ELR (cell line): ENCODE measurements around the gene ASIC4.

Experiments used
- DNase-seq: peaks from one replicate; pipeline ENCODE4 v3.0.0-alpha.2; 2015; ENCODE audit warnings: low read depth

The ASIC4 gene

DNA sequence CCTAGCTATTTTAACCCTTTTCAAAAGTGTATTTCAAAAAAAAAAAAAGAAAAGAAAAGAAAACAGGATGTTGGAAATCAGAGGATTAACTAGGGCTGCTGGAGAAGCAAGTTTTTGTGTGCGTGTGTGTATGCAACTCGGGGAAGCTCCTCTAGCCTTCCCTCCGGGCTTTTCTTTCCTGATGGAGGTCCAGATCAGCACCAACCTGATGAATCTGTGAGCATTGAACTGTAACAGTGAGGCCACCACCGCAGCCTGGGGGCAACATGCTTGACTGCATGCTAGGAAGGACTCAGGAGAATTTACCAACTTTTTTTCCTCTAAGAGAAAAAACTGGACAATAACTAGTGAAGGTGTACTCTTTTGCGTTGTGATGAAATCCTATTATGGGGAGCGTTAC lies 54.8 kb downstream of the ASIC4 start:
- no peak for DNase-seq

DNA sequence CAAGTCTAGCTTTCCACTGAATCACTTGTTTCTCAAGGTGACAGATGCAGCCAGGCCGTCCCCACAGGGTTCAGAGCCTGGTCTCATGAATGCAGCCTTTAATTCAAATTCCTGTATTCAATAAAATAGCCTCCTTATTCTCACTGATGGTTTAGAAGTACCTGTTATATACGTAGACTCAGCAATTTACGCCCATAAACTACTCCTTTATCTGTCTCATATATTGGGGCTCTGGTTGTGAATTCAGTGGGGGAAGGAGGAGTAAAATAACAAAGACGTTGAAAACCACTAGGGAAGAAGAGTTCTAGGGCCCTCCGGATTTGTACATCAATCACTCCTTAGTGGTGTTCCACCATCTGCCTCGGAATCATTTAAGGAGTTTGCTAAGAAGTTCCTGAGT lies 55.4 kb downstream of the ASIC4 start:
- no peak for DNase-seq

DNA sequence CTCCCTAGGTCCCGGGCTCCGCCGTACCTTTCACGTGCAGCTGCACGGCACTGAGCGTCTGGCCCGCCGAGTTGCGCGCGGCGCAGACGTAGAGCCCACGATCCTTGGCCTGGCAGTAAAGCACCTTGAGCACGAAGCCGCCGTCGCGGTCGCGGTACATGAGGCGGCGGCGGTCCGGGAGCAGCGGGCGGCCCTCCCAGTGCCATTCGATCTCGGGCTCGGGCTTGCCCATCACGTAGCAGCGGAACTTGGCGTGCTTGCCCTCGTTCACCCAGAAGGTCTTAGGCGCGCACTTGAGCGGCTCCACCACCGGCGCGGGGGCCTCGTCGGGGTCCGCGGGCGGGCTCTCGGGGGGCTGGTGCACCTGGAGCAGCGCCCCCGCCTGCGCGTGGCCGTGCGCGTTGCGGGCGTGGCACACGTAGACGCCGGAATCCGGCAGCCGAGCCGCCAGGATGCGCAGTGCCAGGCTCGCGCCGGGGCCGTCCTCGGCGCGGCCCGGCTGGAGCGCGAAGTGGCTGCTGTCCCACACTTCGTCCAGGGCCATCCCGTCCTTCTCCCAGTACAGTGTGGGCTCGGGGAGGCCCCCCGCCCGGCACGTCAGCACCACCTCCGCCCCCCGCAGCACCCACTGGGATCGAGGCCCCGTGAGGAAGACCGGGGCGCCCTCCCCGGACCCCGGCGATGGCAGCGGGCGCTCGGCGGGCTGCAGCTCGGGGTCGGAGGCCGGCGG lies 56.1 kb downstream of the ASIC4 start:
- peak; percentile 53 for DNase-seq

DNA sequence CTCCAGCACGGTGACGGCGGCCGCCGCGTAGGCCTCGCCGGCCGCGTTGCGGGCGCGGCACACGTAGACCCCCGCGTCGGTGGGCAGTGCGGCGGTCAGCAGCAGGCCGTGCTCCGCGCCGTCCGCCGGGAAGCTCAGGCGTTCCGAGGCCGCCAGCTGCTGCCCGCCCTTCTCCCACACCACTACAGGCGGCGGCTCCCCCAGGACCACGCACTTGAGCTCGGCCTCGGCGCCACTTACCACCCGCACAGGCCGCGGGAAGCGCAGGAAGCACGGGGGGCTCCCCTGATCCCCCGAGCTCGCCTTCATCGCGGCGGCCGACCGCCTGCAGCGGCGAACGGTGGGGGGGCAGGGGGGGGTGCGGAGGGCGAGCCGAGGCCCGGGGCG lies 56.6 kb downstream of the ASIC4 start:
- DNase-seq: peak; percentile 40

DNA sequence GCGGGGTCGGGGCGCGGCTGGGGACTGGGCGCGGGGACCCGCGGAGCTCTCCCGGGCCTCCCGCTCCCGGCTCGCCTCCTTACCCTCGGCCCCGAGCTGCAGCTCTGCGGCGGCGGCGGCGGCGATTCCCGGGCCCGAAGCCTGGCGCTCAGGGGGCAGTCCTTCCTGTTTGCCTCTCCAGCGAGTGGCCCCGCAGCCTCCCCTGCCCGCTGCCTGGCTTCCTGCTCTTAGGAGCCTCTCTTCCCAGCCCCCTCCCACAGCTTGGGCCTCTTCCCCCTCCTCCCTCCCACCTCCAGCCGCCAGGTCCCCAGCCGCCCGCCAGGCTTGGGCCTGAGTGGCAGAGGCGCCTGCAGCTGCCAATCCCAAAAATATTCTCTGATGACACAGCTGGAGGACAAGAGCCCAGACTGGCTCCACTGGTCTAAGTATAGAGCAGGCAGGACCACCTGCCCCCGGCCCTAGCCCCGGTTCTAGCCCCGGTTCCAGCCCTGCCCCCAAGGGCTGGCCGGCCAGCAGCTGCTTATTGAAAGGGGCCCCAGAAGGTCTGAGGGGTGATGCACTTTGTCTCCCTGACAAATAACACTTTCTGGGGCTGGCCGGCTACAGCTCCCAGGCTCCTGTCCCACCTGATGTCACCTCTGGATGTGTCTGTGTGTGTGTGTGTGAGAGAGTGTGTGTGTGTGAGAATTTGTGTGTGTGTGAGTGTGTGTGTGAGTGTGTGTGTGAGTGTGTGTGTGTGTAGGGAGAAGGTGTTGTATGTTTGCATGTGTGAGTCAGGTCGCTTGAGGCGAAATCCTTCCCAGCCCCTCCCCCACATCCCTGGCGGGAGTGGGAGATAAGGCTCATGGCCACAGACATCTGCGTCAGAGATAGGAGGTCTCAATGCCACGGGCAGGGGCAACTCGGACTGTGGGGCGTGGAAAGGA lies 57.3 kb downstream of the ASIC4 start, which contains the start of gene OBSL1:
TSS of gene OBSL1 (minus strand) at position 229 of the 926 bp plus-strand sequence. CDS start 307 bp downstream, outside the sequence.
- DNase-seq: peak; percentile 69

DNA sequence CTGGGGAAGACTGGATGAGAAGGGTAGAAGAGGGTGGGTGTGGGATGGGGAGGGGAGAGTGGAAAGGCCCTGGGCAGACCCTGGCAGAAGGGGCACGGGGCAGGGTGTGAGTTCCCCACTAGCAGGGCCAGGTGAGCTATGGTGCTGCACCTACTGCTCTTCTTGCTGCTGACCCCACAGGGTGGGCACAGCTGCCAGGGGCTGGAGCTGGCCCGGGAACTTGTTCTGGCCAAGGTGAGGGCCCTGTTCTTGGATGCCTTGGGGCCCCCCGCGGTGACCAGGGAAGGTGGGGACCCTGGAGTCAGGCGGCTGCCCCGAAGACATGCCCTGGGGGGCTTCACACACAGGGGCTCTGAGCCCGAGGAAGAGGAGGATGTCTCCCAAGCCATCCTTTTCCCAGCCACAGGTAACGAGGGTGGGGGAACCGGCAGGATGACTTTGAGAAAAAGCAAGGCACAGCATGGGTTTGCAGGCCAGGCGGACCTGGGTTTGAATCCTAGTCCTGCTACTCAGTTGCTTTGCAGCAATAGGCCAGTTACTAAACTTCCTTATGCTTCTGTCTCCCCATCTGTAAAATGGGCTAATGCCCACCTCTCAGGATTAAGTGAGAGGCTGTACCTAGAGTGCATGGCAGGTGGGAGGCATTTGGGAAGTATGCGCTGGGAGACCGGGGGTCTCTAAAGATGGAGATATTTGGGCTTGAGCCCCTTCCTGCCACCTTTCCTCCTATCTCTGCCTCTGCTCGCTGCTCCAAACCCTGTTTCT lies 58.1 kb downstream of the ASIC4 start, which contains the start of gene INHA:
TSS of gene INHA (plus strand) at position 74 of the 765 bp plus-strand sequence. CDS start at position 139, 65 bp downstream.
- DNase-seq: no peak

DNA sequence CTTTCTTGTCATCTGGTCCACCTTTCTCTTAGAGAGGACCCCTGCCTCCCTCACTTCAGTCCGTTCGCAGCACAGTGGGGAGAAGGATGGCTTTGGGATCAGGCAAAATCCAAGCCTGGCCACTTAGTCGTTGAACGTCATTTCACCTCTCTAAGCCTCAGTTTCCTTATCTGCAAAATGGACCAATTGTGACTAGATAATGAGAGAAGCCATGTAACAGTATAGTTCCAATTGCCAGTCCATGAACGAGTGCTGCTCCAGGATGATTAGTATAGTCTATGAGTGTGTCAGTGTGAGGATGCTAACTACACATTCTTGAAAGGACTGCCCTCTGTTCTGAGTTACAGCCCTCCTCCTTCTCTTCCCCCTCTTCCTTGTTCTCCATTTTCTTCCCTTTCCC lies 58.9 kb downstream of the ASIC4 start:
- no peak for DNase-seq

DNA sequence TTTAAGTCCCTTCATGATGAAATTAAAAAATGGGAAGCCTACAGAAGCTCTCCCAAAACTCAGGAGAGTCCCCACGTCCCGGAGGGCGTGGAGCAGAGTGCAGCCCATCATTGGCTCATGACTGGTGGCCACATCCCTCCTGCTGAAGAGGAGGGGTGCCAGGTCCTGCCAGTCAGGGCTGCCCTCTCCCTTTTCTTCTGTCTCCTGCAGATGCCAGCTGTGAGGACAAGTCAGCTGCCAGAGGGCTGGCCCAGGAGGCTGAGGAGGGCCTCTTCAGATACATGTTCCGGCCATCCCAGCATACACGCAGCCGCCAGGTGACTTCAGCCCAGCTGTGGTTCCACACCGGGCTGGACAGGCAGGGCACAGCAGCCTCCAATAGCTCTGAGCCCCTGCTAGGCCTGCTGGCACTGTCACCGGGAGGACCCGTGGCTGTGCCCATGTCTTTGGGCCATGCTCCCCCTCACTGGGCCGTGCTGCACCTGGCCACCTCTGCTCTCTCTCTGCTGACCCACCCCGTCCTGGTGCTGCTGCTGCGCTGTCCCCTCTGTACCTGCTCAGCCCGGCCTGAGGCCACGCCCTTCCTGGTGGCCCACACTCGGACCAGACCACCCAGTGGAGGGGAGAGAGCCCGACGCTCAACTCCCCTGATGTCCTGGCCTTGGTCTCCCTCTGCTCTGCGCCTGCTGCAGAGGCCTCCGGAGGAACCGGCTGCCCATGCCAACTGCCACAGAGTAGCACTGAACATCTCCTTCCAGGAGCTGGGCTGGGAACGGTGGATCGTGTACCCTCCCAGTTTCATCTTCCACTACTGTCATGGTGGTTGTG lies 60.4 kb downstream of the ASIC4 start:
- no peak for DNase-seq

DNA sequence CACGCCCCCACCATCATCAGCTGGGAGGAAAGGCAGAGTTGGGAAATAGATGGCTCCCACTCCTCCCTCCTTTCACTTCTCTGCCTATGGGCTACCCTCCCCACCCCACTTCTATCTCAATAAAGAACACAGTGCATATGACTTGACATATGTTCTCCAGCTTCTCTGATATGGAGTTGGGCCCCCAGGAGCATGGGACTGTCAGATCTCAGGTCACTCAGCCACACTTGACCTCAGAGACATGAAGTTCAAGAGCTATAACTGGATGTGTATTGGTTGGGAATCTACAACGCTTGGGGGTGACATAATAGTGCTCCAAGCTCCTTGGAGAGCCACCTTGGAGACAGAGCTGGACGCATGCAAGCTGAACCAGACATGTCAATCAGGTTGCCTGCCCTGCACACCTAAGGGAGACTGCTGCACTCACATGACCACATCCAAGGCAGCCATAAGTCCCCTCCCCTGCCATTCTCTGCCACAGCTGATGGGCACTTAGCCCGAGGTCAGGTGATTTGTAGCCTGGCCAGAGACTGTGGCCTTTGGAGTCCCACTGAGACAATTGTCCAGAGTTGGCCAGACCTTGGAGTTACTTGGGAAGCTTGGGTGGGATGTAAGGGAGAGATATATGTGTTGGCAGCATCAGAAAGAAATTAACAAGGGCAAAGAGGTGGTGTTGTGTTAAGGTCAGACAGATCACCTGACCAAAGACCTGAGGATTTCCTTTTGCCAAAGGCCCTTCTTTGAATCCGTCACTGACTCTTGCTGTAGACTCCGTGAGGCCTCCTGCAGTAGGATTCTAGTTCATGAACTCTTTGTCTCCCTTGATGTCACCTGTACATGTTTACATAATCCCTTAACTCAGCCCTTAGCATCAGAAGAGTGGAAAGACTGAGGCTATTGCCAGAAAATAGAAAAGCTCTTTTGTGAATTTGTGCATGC lies 61.6 kb downstream of the ASIC4 start:
- DNase-seq: no peak

DNA sequence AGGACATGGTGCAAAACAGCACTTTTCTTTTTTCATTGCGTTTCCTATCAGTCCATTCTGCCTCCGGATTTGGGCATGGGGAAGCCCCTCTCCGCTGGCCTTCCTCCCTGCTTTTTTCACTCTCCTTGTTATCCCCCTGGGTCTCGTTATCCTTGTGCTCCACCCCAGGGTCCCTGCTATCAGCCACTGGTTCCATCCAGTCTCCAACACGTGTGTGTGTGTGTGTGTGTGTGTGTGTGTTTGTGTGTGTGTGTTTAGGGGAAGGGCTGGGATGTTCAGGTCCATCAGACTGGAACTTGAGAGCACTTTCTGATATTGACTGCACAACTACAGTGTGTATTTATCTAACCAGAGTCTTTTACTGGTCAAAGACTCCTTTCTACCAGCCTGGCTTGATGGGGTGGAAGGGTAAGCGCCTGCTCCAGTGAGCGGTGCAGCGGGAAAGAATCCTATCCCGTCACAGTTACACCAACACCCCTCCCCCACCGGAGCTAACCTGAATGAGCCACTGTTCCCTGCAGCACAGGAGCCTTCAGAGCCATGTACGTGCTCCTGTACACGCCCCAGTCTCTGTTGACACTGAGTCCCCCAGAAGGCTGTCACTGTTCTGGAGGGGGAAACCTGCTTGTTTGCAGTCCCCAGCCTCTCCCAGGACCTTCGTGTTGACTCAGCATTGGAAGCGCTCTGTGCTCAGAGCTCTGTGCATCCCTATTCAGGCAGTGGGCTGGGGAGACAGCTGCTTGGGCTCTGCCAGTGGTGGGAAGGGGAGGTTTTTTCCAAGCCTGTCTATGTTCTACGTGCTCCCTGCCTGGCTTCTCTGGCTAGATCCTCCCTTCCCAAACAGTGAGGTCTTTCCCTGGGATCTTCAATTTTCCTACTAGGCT lies 62.5 kb downstream of the ASIC4 start:
- no peak for DNase-seq

DNA sequence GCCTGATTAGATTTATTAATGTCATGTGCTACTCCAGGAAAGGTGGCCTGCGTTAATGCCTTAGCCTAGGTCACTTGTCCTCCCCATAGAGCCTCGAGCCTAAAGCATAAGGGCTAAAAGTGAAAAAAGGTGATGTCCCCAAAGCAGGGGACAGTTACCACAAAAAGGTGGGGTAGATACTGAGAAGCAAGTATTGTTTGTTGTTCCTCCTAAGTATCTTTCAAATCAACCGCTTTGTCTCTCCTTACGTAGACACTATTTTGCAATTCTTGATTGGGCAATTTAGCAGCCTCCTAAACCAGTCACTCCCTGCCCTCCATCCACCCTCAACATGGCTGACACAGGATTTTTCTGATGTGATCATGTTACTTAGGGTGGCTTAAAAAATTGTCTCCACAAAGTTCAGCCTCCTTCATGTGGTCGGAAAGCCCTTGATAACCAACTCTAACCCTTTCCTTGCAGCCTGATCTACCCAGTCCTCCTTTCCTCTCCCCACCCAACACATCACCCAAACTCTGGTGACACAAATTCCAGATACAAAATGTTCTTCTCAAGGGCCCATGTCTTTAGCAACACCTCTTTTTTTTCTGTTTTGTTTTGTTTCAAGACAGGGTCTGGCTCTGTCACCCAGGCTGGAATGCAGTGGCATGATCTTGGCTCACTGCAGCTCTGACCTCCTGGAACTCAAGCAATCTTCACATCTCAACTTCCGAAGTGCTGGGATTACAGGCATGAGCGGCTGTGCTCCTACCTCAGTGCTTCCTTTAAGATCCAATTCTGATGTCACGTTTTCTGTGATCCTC lies 64.7 kb downstream of the ASIC4 start:
- DNase-seq: no peak

DNA sequence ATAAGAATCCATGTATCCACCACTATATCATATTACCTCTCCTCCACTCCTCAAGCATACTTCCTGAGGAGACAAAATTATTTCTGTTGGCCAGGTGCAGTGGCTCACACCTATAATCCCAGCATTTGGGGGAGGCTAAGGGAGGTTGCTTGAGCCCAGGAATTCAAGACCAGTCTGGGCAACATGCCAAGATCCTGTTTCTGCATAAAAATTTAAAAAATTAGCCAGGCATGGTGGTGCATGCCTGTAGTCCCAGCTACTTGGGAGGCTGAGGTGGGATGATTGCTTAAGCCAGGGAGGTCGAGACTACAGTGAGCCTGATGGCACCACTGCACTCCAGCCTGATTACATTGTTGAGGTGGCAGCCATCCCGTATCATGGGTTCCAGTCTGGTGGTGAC lies 67.1 kb downstream of the ASIC4 start:
- DNase-seq: no peak
